ENCODE measurements around the gene LCN10.

Gene LCN10

GRCh38 chr9:136740491-136740890, 2.2 kb downstream of the LCN10 start:
- in situ Hi-C loops (cut with MboI; ENCODE audit: low sequenced_read_pairs): no loop called here

GRCh38 chr9:136740069-136740468, 2.7 kb downstream of the LCN10 start:
- in situ Hi-C loops (cut with MboI; ENCODE audit: low sequenced_read_pairs): no loop called here

GRCh38 chr9:136739509-136739908, 3.2 kb downstream of the LCN10 start:
- in situ Hi-C loops (cut with MboI; ENCODE audit: low sequenced_read_pairs): no loop called here

- in situ Hi-C loops (cut with MboI; ENCODE audit: low sequenced_read_pairs): no loop called here
Observed at GRCh38 chr9:136738960-136739359, 3.8 kb downstream of the LCN10 start.

DNA sequence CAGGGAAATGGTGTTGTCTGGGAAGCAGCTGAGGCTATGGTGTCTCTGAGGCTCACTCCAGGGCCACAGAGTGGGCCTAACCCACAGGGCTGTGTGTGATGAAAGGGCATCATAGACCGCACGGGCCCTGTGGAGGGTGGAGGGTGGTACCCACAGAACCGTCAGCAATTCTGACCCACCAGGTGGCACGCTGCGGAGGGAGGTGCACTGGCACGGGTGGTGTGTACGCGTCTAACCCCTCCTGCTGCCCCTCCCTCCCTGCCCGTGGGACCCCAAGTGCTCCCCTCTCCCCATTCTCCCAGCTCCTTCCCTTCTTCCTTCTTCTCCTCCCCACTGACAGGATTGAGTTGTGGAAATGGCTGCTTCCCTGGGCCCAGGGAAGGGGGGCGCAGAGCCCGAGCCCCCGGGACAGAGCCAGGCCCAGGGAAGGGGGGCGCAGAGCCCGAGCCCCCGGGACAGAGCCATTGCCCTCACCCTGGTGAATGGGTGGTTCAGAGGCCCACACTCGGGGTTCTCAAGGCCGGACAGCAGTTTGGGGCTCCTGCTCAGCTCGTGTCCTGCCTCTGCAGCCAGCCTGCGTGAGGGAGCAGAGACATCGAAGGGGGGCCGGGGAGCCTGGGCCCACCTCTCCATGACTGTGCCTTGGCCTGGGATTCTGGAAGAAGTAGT, 6.8 kb downstream of the LCN10 start:
- in situ Hi-C loops (cut with MboI; ENCODE audit: low sequenced_read_pairs): no loop called here

DNA sequence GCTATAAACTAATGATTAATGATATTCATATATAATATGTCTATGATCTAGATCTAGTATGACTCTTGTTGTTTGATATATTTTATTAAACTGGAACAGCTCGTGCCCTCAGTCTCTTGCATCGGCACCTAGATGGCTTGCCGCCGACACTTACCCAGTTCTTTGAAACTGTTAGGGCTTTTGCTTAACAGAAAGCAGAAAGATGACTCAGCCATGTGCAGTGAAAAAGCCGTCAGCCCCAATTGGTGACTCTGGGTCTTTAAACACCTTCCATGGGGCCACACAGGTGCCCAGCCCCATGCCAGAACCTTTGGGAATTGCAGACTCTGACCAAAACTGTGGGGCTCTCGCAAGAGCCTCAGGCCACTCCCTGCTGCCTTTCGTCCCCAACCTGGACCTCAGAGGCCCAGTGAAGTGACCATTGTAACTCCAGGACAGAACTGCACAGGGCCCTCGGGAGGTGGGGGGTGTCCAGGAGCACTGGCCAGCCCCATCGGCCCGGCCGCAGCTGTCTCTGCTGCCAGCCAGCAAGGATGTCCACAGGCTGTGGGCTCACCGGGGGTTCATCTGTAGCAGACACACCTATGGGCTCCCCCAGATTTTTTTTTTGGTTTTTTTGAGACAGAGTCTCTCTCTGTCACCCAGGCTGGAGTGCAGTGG, 7.8 kb downstream of the LCN10 start:
- in situ Hi-C loops (cut with MboI; ENCODE audit: low sequenced_read_pairs): no loop called here

- in situ Hi-C loops (cut with MboI; ENCODE audit: low sequenced_read_pairs): no loop called here
Observed at GRCh38 chr9:136733611-136734010, 9.1 kb downstream of the LCN10 start.

- in situ Hi-C loops (cut with MboI; ENCODE audit: low sequenced_read_pairs): no loop called here
Observed at GRCh38 chr9:136732444-136733178, 10.1 kb downstream of the LCN10 start.

- in situ Hi-C loops (cut with MboI; ENCODE audit: low sequenced_read_pairs): no loop called here
Observed at GRCh38 chr9:136729926-136730325, 12.8 kb downstream of the LCN10 start.

- in situ Hi-C loops (cut with MboI; ENCODE audit: low sequenced_read_pairs): no loop called here
Observed at GRCh38 chr9:136729144-136729543, 13.6 kb downstream of the LCN10 start.

GRCh38 chr9:136728548-136729123, 14.1 kb downstream of the LCN10 start:
- in situ Hi-C loops (cut with MboI; ENCODE audit: low sequenced_read_pairs): no loop called here

GRCh38 chr9:136728080-136728547, 14.6 kb downstream of the LCN10 start:
- in situ Hi-C loops (cut with MboI; ENCODE audit: low sequenced_read_pairs): no loop called here

- in situ Hi-C loops (cut with MboI; ENCODE audit: low sequenced_read_pairs): no loop called here
Observed at GRCh38 chr9:136726631-136727191, 16.0 kb downstream of the LCN10 start.

DNA sequence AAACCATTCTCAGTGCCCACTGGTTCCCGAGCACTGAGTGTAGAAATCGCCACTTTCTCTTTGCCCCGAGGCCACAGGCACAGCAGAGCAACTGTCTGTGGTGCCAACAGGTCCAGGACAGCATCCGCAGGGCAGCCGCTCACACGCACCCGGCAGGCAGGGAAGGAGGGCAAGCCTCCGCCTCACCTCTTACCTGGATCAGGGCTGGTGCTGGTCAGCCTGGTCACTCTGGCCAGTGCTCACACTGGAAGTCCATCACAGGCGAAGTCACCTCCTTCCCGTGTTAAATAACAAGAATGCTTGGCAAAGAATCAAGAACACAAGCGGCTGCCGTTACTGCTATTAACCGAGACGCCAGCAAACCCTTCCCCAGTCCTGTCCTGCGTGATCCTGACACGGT, 16.6 kb downstream of the LCN10 start:
- in situ Hi-C loops (cut with MboI; ENCODE audit: low sequenced_read_pairs): no loop called here

DNA sequence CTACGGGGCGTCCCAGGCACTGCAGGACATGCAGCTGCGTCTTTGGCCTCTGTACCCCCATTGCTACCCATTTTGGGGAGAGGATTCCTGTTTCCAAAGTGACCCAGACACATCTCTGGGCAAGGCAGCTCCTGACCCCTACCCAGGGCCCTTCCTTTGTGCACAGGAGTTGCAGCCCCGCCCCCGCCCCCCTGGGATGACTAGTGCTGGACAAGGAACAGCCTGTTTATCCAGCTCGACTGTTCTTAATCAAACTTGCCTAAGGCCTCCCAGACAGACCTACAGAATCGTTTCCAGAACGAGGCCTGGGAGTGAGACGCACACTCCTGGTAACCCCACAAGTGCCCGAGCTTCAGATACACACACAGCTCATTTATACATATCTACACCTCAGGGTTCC, 17.1 kb downstream of the LCN10 start:
- in situ Hi-C loops (cut with MboI; ENCODE audit: low sequenced_read_pairs): no loop called here

DNA sequence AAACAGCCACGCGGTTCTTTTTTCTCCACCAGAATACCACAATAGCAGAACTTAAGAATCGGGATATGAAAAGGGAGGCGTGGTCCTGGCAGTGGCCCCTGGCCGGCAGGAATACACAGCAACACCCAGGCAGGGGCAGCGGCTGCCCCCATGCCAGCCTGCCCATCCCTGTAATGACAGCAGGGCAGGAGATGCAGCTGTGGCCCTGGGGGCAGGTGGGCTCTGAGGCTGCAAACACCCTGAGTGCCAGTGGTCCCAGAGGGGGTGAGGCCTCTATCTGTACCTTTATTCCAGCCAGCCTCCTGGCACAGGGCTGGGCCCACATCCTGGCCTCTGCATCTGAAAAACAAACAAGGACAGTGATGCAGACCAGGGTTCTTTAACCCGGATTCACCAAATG, 18.0 kb downstream of the LCN10 start:
- in situ Hi-C loops (cut with MboI; ENCODE audit: low sequenced_read_pairs): no loop called here

DNA sequence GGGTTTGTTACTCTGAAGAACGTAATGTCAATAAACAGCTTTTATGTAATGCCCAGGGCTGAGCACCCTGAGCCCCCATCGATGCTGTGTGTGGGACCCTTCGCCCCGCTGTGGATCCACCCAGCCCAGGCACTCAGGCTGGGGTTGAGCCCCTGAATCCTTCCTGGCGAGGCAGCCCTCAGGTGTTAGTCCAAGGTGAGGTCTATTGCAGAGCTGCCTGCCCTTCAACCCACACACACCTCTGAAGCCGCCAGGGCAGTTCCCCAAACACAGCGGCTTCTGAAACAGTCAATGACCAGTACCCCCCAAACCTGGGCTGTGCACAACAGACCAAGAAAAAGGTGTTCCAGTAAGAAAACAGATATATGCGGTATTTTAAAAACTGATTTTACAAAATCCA, 18.8 kb downstream of the LCN10 start:
- in situ Hi-C loops (cut with MboI; ENCODE audit: low sequenced_read_pairs): no loop called here

DNA sequence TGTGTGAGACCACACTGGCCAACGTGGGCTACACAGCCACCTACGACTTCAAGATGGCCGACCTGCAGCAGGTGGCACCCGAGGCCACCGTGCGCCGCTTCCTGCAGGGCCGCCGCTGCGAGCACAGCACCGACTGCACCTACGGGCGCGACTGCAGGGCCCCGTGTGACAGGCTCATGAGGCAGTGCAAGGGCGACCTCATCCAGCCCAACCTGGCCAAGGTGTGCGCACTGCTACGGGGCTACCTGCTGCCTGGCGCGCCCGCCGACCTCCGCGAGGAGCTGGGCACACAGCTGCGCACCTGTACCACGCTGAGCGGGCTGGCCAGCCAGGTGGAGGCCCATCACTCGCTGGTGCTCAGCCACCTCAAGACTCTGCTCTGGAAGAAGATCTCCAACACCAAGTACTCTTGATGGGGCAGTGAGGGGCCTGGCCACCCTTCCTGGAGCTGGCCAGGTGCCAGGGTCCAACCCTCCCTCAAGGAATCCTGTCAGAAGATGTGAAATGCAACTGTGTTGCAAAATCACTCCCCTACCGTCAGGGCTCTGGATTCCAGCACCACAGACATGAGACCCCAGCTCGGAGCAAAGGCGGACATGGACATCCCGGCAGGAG, 19.3 kb downstream of the LCN10 start:
- in situ Hi-C loops (cut with MboI; ENCODE audit: low sequenced_read_pairs): no loop called here

- in situ Hi-C loops (cut with MboI; ENCODE audit: low sequenced_read_pairs): no loop called here
Observed at GRCh38 chr9:136722969-136723356, 19.8 kb downstream of the LCN10 start.

GRCh38 chr9:136722093-136722968, 20.4 kb downstream of the LCN10 start:
- in situ Hi-C loops (cut with MboI; ENCODE audit: low sequenced_read_pairs): no loop called here
